ENCODE data around the gene NEU2. TPM values are rescaled to one million over a fixed set of nuclear protein-coding genes. Genes with fewer than 3 reads are reported as not detected.

NEU2 gene
- total and polyA plus RNA-seq, 10 of the 15 experiments (the other 5 are each of a cell fraction or from before 2014, with no cell fraction given), result not detected

- TF ChIP-seq CTCF (IDR thresholded peaks at IDR 0.05 in 2 of 3, conservative IDR thresholded peaks at IDR 0.05 in 1 of 3; ENCODE audit: control insufficient read depth in 2 of 3, extremely low read depth in 1 of 3, insufficient read depth in 1 of 3, low read depth in 3 of 3, low read length in 3 of 3), result no peak
- TF ChIP-seq IRF3 (IDR thresholded peaks at IDR 0.05), result no peak
- TF ChIP-seq PKNOX1 (IDR thresholded peaks at IDR 0.05), result peak; percentile 66
- 0 out of 2 replicates have a peak, but pooled peaks have one; percentile 35 for TF ChIP-seq TCF12 (IDR thresholded peaks at IDR 0.05; ENCODE audit: low read depth, low read length)
- TF ChIP-seq ZNF384 (IDR thresholded peaks at IDR 0.05; ENCODE audit: borderline replicate concordance, low read depth, low read length), result no peak
- no peak for TF ChIP-seq SIN3A (IDR thresholded peaks at IDR 0.05; ENCODE audit: low read depth, low read length)
- TF ChIP-seq ATF3 (IDR thresholded peaks at IDR 0.05; ENCODE audit: borderline replicate concordance, extremely low read depth, low read depth, low read length), result no peak
- no peak for TF ChIP-seq NBN (IDR thresholded peaks at IDR 0.05)
- no peak for TF ChIP-seq CHD1 (IDR thresholded peaks at IDR 0.05; ENCODE audit: low read depth, low read length)
- TF ChIP-seq HCFC1 (IDR thresholded peaks at IDR 0.05; ENCODE audit: low read length), result no peak
- no peak for TF ChIP-seq MEF2B (IDR thresholded peaks at IDR 0.05; ENCODE audit: partially characterized antibody, poor library complexity, severe bottlenecking)
- TF ChIP-seq ZBTB4 (CRISPR knock-in tag; IDR thresholded peaks at IDR 0.05), result no peak
- TF ChIP-seq CEBPB (IDR thresholded peaks at IDR 0.05; ENCODE audit: borderline replicate concordance in 1 of 2, low read depth in 2 of 2, low read length in 2 of 2), result no peak
- TF ChIP-seq E2F4 (IDR thresholded peaks at IDR 0.05; ENCODE audit: low read depth, low read length), result no peak
- no peak for TF ChIP-seq RUNX3 (IDR thresholded peaks at IDR 0.05; ENCODE audit: low read length)
- TF ChIP-seq RAD21 (IDR thresholded peaks at IDR 0.05; ENCODE audit: insufficient read depth, low read depth, low read length), result no peak
- peak; percentile 61 for TF ChIP-seq LARP7 (IDR thresholded peaks at IDR 0.05)
- TF ChIP-seq SP1 (IDR thresholded peaks at IDR 0.05; ENCODE audit: low read depth, low read length), result no peak
- TF ChIP-seq ZBED1 (IDR thresholded peaks at IDR 0.05; ENCODE audit: borderline replicate concordance), result no peak
- TF ChIP-seq PML (IDR thresholded peaks at IDR 0.05; ENCODE audit: low read length), result no peak
- no peak for TF ChIP-seq EGR1 (IDR thresholded peaks at IDR 0.05; ENCODE audit: borderline replicate concordance in 1 of 2, low read depth in 2 of 2, low read length in 2 of 2)
- no peak; the same call in 1 of the 2 replicates for TF ChIP-seq EED (IDR thresholded peaks at IDR 0.05; ENCODE audit: low read depth)
These were observed 50.7 kb downstream of the NEU2 start (continued) for GRCh38 chr2:233082931-233083755.
